GM12873 (cell line): ENCODE measurements around the gene G6PC1.

ENCODE experiments used
- TF ChIP-seq, protein P1 (sequence below): IDR thresholded peaks from 2 replicates; pipeline ENCODE4 v1.5.1; 2012; ENCODE audit warnings: low read depth, mild to moderate bottlenecking, moderate library complexity, low read length, control low read depth; ENCODE audit not compliant: insufficient read depth; ENCODE audit errors: missing control alignments

The G6PC1 gene

DNA sequence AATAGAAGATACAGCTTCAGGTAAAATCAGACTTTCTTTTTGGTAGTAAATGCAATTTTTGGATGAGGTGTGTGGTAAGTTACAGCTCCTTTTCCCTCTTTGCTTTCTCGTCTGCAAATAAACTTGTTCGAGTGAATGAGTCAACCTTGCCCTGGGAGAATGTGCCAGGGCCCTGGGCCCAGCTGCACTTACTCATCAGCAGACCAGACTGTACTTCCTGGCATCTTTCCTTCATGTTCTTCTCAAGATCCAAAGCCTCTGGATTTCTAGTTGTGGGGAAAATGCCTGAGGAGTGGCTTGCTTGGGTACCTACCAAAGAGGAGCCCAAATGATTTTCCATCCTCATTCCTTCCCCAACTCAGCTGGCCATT, 5.4 kb upstream of the G6PC1 start:
- TF ChIP-seq, protein P1, sequence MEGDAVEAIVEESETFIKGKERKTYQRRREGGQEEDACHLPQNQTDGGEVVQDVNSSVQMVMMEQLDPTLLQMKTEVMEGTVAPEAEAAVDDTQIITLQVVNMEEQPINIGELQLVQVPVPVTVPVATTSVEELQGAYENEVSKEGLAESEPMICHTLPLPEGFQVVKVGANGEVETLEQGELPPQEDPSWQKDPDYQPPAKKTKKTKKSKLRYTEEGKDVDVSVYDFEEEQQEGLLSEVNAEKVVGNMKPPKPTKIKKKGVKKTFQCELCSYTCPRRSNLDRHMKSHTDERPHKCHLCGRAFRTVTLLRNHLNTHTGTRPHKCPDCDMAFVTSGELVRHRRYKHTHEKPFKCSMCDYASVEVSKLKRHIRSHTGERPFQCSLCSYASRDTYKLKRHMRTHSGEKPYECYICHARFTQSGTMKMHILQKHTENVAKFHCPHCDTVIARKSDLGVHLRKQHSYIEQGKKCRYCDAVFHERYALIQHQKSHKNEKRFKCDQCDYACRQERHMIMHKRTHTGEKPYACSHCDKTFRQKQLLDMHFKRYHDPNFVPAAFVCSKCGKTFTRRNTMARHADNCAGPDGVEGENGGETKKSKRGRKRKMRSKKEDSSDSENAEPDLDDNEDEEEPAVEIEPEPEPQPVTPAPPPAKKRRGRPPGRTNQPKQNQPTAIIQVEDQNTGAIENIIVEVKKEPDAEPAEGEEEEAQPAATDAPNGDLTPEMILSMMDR: no peak

DNA sequence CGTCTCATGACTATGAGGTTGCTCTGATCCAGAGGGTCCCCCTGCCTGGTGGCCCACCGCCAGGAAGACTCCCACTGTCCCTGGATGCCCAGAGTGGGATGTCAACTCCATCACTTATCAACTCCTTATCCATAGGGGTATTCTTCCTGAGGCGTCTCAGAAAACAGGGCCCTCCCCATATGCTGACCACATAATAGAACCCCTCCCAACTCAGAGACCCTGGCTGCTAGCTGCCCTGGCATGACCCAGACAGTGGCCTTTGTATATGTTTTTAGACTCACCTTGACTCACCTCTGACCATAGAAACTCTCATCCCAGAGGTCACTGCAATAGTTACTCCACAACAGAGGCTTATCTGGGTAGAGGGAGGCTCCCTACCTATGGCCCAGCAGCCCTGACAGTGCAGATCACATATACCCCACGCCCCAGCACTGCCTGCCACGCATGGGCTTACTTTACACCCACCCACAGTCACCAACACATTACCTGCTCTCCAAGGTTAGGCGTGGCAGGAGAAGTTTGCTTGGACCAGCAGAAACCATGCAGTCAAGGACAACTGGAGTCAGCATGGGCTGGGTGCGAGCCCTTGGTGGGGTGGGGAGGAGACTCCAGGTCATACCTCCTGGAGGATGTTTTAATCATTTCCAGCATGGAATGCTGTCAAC, 2.3 kb upstream of the G6PC1 start:
- TF ChIP-seq, protein P1: no peak

DNA sequence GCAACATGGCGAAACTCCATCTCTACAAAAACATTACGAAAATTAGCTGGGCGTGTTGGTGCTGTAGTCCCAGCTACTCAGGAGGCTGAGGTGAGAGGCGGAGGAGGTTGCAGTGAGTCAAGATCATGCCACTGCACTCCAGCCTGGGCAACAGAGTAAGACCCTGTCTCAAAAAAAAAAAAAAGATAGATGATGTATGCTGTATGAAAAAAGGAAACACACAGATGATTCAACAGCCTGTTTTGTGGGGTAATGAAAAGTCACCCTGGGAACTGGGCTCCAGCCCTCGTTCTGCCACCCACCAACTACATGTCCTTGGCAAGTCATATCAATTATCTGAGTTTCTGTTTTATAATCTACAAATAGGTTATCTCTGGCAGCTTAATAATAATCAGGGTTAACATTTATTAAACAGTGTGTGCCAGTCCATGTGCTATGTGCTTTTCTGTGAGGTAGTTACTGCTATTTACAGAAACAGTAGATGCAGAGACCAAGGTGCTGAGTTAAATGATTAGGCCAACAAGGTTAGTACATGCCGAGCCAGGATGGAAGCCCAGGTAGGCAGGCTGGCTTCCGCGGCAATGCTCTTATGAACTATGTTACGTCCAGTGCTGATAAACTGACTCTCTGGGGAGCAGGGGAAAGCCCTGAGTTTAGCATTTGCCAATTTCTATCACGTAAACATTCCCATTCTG, 1.1 kb downstream of the G6PC1 start:
- TF ChIP-seq, protein P1: no peak

DNA sequence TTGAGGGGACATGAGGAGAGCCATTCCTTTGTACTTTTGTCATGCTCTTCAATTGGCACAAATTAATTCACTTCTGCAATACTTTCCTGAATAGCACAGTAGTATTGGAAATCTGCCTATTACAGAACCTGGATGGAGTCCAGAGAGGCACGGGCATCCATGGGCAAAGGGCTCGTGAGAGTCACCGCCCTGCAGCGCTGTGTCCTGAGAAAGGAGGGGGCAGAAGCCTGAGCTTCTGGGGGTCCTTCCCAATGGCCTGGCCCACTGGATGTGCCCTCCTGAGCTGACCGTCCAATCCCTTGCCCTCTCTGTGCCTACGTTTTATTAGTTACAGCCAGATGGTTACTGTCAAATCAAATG, 3.5 kb downstream of the G6PC1 start:
- TF ChIP-seq, protein P1: no peak

DNA sequence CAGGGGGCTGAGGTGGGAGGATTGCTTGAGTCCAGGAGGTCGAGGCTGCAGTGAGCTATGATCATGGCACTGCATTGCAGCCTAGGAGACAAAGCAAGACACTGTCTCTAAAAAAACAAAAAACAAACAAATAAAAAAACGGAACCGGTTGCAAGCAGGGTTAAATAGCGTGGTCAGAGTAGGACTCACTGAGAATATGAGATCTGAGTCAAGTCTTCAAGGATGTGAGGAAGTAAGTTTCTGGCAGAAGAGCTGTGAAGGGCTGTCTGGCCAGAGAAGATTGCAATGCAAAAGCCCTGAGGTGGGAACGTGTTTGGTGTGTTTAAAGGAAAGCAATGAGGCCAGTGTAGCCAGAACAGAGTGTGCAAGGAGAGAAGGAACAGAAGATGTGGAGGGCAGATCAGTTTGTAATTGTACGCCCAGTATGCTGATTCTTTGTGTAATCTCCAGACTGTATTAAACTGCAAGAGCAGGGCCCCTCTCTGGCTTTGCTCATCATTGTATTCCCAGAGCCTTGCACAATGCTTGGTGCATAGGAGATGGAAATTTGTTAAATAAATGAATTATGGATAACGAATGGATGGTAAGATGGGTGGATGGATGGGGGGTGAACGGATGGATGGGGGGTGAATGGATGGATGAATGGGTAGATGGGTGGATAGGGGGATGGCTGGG, 6.3 kb downstream of the G6PC1 start:
- TF ChIP-seq, protein P1: no peak

DNA sequence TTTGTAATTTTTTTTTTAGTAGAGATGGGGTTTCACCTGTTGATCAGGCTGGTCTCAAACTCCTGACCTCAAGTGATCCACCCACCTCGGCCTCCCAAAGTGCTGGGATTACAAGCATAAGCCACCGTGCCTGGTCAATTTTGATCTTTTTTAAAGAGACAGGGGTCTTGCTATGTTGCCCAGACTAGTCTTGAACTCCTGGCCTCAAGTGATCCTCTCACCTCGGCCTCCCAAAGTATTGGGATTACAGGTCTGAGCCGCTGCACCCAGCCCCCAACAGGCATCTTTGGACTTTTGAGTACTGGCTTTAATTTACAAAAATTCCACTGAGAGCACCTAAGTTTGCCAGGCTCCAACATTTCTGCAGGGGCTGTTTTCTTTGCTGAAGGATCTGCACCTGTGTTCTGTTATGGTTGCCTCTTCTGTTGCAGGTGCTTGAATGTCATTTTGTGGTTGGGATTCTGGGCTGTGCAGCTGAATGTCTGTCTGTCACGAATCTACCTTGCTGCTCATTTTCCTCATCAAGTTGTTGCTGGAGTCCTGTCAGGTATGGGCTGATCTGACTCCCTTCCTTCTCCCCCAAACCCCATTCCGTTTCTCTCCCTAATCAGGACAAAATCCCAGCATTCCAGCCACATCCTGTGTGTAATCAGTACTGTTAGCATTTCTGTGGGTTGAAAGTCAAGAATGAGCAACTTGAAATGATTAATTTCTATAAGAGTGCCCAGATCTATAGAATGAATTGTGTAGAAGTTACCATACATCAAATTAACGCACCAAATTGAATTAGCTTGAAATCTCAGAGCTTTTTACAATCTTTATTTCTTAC, 8.5 kb downstream of the G6PC1 start:
- TF ChIP-seq, protein P1: no peak

DNA sequence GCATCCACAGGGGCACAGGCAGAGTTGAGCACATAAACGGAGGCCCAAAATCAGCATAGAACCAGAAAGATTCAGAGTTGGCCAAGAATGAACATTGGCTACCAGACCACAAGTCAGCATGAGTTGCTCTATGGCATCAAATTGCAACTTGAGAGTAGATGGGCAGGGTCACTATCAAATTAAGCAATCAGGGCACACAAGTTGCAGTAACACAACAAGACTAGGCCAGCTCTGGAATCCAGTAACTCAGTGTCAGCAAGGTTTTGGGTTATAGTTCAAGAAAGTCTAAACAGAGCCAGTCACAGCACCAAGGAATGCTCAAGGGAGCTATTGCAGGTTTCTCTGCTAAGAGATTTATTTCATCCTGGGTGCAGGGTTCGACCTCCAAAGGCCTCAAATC, 12.9 kb downstream of the G6PC1 start:
- TF ChIP-seq, protein P1: no peak
